IPS-18a (cell line): ENCODE results near the gene FAM184A.

Experiments
- H3K27ac ChIP-seq: one replicate; pipeline ENCODE4 v1.5.1; 2013; ENCODE audit warnings: low read length
- H3K27me3 ChIP-seq: one replicate; pipeline ENCODE4 v1.6.1; 2013; ENCODE audit warnings: mild to moderate bottlenecking, low read length; ENCODE audit not compliant: control insufficient read depth, insufficient read depth
- H3K36me3 ChIP-seq: one replicate; pipeline ENCODE4 v1.6.1; 2013; ENCODE audit warnings: low read depth, low read length; ENCODE audit not compliant: control insufficient read depth
- H3K4me1 ChIP-seq: one replicate; pipeline ENCODE4 v1.6.1; 2013; ENCODE audit warnings: low read depth, low read length; ENCODE audit not compliant: control insufficient read depth
- H3K4me3 ChIP-seq: one replicate; pipeline ENCODE4 v1.5.1; 2013; ENCODE audit warnings: low read length
- H3K9ac ChIP-seq: one replicate; pipeline ENCODE4 v1.6.1; 2013; ENCODE audit warnings: mild to moderate bottlenecking, low read length, moderate library complexity
- H3K9me3 ChIP-seq: one replicate; pipeline ENCODE4 v1.6.1; 2013; ENCODE audit warnings: low read depth, low read length; ENCODE audit not compliant: control insufficient read depth

Gene FAM184A

DNA sequence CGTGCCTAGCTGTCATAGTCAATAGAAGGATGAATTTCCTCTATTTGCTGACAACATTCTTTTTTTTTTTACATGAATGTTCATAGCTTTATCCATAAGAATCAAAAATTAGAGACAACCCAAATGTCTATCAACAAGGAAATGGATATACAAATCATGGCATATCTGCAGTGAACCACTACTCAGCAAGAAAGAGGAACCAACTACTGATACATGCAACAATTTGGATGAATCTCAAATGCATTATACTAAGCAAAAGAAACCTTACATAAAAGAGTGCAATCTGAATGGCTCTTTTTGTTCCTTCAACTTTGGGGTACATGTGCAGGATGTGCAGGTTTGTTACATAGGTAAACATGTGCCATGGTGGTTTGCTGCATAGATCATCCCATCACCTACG is 125.8 kb downstream of the FAM184A start:
- Histone ChIP-seq H3K36me3 (no peaks in the 10 kb centered on the region), H3K9me3 (no peaks in the 10 kb centered on the region), H3K27ac (no peak overlapping the region), H3K4me3 (no peak overlapping the region), H3K27me3 (no peaks in the 10 kb centered on the region), H3K4me1 (no peaks in the 10 kb centered on the region), H3K9ac (no peak overlapping the region)

DNA sequence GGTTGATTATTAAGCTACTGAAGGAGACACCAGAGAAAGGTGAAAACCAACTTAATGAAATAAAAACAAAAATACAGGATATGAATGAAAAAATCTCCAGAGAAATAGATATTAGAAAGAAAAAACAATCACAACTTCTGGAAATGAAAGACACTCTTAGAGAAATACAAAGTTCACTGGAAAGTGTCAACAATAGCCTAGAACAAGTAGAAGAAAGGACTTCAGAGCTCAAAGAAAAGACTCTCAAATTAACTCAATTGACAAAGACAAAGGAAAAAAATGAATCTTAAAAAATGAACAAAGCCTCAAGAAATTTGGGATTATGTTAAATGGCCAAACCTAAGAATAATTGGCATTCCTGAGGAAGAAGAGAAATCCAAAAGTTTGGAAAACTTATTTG is 133.2 kb downstream of the FAM184A start:
- no peaks in the 10 kb centered on the region for H3K36me3 ChIP-seq
- H3K27me3 ChIP-seq: no peaks in the 10 kb centered on the region
- H3K9me3 ChIP-seq: peaks cover 12% of the 10 kb centered on the region
- no peak overlapping the region for H3K4me3 ChIP-seq
- no peaks in the 10 kb centered on the region for H3K4me1 ChIP-seq
- H3K27ac ChIP-seq: no peak overlapping the region
- no peak overlapping the region for H3K9ac ChIP-seq

DNA sequence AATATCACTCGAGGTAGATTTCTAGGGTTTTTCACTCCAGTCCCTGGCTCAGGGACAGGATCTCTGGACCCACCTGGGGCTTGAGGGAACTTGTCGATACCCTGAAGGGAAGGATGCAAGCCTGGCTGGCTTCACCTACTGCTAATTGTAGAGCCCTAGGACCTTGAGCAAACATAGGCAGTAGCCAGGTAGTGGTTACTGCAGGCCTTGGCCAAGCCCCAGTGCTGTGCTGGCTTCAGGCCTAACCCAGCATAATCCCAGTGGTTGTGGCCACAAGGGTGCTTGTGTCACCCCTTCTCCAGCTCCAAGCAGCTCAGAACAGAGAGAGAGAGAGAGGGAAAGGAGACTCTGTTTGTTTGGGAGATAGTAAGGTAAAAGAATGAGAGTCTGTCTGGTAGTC is 137.7 kb downstream of the FAM184A start:
- H3K36me3 ChIP-seq: no peaks in the 10 kb centered on the region
- peaks cover 8% of the 10 kb centered on the region for H3K9me3 ChIP-seq
- H3K27ac ChIP-seq: no peak overlapping the region
- no peaks in the 10 kb centered on the region for H3K27me3 ChIP-seq
- no peak overlapping the region for H3K4me3 ChIP-seq
- peaks cover 4% of the 10 kb centered on the region for H3K4me1 ChIP-seq
- no peak overlapping the region for H3K9ac ChIP-seq

DNA sequence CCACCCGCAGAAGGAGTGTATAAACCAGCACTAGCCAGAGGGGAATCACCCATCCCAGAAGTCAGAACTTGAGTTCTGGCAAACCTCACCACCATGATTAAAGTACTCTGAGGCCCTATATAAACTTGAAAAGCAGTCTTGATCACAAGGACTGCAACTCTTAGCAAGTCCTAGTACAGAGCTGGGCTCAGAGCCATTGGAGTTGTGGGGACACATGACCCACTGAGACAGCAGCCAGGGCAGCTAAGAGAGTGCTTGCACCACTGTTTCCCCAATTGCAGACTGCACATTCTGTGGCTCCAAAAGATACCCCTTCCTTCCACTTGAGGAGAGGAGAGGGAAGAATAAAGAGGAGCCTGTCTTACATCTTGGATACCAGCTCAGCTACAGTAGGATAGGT is 138.8 kb downstream of the FAM184A start:
- peaks cover 9% of the 10 kb centered on the region for H3K4me1 ChIP-seq
- no peak overlapping the region for H3K9ac ChIP-seq
- H3K9me3 ChIP-seq: peaks cover 4% of the 10 kb centered on the region
- no peaks in the 10 kb centered on the region for H3K36me3 ChIP-seq
- H3K27ac ChIP-seq: no peak overlapping the region
- H3K27me3 ChIP-seq: no peaks in the 10 kb centered on the region
- no peak overlapping the region for H3K4me3 ChIP-seq

- H3K4me1 ChIP-seq: peaks cover 14% of the 10 kb centered on the region
- H3K27ac ChIP-seq: no peak overlapping the region
- peak overlapping the region; percentile 98 for H3K4me3 ChIP-seq
- H3K9me3 ChIP-seq: no peaks in the 10 kb centered on the region
- peaks cover 13% of the 10 kb centered on the region for H3K36me3 ChIP-seq
- no peak overlapping the region for H3K9ac ChIP-seq
- H3K27me3 ChIP-seq: no peaks in the 10 kb centered on the region
Observed at GRCh38 chr6:118935978-118936703, 142.3 kb downstream of the FAM184A start.

- no peaks in the 10 kb centered on the region for H3K27me3 ChIP-seq
- H3K9ac ChIP-seq: peak overlapping the region; percentile 70
- peaks cover 14% of the 10 kb centered on the region for H3K4me1 ChIP-seq
- H3K9me3 ChIP-seq: no peaks in the 10 kb centered on the region
- peak overlapping the region; percentile 49 for H3K27ac ChIP-seq
- H3K4me3 ChIP-seq: peak overlapping the region; percentile 98
- peaks cover 20% of the 10 kb centered on the region for H3K36me3 ChIP-seq
Observed at GRCh38 chr6:118935331-118935668, 143.2 kb downstream of the FAM184A start.

DNA sequence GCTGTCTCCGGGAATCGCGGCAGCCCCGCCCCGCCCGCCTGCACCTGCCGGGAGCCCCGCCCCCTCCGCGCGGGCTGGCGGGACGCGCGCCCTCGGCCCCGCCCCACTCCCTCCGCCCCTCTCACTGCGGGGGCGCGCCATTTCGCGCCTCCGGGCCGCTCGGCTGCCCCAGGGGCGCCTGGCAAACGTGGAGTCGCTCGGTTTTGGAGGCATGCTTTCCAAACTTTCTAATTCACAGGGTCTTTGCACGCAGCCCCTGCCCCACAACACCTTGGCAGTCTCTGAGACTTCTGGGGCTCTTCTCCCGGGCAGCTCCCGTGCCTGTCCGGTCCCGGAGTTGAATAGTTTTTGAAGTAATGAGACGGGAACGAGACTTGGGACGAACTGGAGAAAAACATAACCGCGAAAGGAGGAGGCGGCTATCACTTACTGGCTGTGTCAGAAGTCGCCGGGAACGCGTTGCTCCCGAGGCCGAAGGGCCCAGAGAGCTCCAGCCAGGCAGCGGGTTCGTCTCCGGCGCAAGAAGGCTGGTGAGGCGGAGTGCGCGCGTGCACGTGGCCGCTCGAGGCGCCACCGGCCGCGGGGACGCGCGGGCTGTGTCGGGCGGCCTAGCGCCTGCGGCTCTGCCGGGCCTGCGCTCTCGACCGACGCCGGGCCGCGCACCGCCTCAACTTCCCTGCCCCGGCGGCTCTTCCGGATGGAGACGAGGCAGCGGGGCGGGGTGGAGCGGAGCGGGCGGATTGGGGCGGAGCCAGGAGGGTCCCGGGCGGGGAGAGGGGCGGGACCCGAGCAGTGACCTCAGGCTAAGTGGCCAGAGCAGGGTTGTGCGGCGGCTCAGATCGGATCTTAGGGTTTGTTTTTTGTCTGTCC is 143.8 kb downstream of the FAM184A start, which contains the start of gene MCM9:
TSS of gene MCM9 (minus strand) at position 699 of the 870 bp plus-strand sequence. CDS start 3,436 bp downstream, outside the sequence.
- peak within 1 kb of the TSS; percentile 98 for H3K4me3 ChIP-seq
- H3K4me1 ChIP-seq: peaks cover 14% of the 10 kb centered on the region
- peaks cover 20% of the 10 kb centered on the region for H3K36me3 ChIP-seq
- peak within 1 kb of the TSS; percentile 87 for H3K27ac ChIP-seq
- H3K27me3 ChIP-seq: no peaks in the 10 kb centered on the region
- H3K9ac ChIP-seq: peak within 1 kb of the TSS; percentile 98
- no peaks in the 10 kb centered on the region for H3K9me3 ChIP-seq

- H3K27me3 ChIP-seq: no peaks in the 10 kb centered on the region
- peaks cover 20% of the 10 kb centered on the region for H3K36me3 ChIP-seq
- H3K9ac ChIP-seq: no peak overlapping the region
- peaks cover 14% of the 10 kb centered on the region for H3K4me1 ChIP-seq
- peak overlapping the region; percentile 98 for H3K4me3 ChIP-seq
- no peaks in the 10 kb centered on the region for H3K9me3 ChIP-seq
- no peak overlapping the region for H3K27ac ChIP-seq
Observed at GRCh38 chr6:118933855-118934460, 144.5 kb downstream of the FAM184A start.

GRCh38 chr6:118932421-118932820 is 146.0 kb downstream of the FAM184A start:
- Histone ChIP-seq H3K9ac (no peak overlapping the region), H3K9me3 (no peaks in the 10 kb centered on the region), H3K36me3 (peaks cover 25% of the 10 kb centered on the region), H3K4me1 (peaks cover 14% of the 10 kb centered on the region), H3K4me3 (no peak overlapping the region), H3K27me3 (no peaks in the 10 kb centered on the region), H3K27ac (no peak overlapping the region)

DNA sequence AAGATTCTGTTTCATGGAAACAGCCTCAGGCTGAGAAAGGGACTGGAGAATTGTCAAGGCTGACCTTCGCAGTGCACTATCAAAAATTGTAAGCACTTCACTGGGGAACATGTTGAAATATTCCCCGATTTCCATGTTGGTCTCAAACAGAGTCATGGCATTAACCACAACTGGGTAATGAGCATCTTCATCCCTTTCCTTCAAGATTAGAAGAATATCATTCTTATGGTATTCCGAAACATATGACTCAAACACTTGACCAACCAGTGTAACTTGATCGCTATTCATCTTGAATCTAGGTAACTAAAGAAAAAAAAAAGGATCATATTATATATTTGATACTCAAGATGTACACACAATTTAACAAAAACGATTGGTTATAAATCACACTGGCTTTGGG is 147.0 kb downstream of the FAM184A start:
- Histone ChIP-seq H3K27ac (no peak overlapping the region), H3K27me3 (no peaks in the 10 kb centered on the region), H3K9ac (no peak overlapping the region), H3K4me1 (peaks cover 14% of the 10 kb centered on the region), H3K4me3 (no peak overlapping the region), H3K36me3 (peaks cover 25% of the 10 kb centered on the region), H3K9me3 (no peaks in the 10 kb centered on the region)

- no peaks in the 10 kb centered on the region for H3K9me3 ChIP-seq
- H3K27me3 ChIP-seq: no peaks in the 10 kb centered on the region
- H3K4me3 ChIP-seq: no peak overlapping the region
- peaks cover 25% of the 10 kb centered on the region for H3K36me3 ChIP-seq
- no peak overlapping the region for H3K9ac ChIP-seq
- H3K27ac ChIP-seq: no peak overlapping the region
- peaks cover 9% of the 10 kb centered on the region for H3K4me1 ChIP-seq
Observed at GRCh38 chr6:118930680-118931079, 147.8 kb downstream of the FAM184A start.
